Astrocyte of the cerebellum (primary cell): ENCODE data around the gene GGCT.

Source experiments
- DNase-seq: peaks from one replicate; pipeline ENCODE4 v3.0.0-alpha.2; 2011; ENCODE audit warnings: low read depth
- H3K4me3 ChIP-seq: 2 replicates; pipeline ENCODE4 v1.5.1; 2011; ENCODE audit warnings: mild to moderate bottlenecking, low read depth, low read length, moderate library complexity
- in situ Hi-C: cut with HindIII; loops from 2 replicates; pipeline ENCODE4 v1.10.0; 2017; ENCODE audit warnings: low sequenced_read_pairs
- TF ChIP-seq, protein P1 (sequence below): IDR thresholded peaks from 2 replicates; pipeline ENCODE4 v1.5.1; 2012; ENCODE audit warnings: low read length, low read depth, moderate library complexity, mild to moderate bottlenecking; ENCODE audit errors: missing control alignments

GGCT gene

GRCh38 chr7:30521532-30521931, 16.9 kb upstream of the GGCT start:
- TF ChIP-seq, protein P1, sequence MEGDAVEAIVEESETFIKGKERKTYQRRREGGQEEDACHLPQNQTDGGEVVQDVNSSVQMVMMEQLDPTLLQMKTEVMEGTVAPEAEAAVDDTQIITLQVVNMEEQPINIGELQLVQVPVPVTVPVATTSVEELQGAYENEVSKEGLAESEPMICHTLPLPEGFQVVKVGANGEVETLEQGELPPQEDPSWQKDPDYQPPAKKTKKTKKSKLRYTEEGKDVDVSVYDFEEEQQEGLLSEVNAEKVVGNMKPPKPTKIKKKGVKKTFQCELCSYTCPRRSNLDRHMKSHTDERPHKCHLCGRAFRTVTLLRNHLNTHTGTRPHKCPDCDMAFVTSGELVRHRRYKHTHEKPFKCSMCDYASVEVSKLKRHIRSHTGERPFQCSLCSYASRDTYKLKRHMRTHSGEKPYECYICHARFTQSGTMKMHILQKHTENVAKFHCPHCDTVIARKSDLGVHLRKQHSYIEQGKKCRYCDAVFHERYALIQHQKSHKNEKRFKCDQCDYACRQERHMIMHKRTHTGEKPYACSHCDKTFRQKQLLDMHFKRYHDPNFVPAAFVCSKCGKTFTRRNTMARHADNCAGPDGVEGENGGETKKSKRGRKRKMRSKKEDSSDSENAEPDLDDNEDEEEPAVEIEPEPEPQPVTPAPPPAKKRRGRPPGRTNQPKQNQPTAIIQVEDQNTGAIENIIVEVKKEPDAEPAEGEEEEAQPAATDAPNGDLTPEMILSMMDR, result no peak
- no peak overlapping the region for H3K4me3 ChIP-seq
- in situ Hi-C loops, result no loop called here
- no peak for DNase-seq

DNA sequence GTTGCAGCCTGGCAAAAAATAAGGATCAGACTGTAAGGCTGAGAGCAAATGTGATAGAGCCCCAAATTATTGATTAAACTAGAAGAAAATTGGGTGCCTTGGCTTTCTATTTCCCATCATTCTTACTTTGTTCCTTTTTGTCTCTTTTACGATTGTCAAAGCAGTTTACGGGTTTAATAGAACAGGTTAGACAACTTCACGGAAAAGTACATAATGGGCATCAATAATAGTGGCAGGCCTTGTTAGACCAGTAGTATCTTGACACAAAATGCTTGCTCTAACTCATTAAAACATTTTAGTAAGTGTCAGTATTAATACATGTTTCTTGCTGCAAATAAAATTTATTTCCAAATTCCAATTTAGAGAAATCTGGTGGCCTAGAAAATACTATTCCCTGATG, 14.5 kb upstream of the GGCT start:
- in situ Hi-C loops, result no loop called here
- TF ChIP-seq, protein P1, result no peak
- no peak overlapping the region for H3K4me3 ChIP-seq
- DNase-seq, result no peak

- TF ChIP-seq, protein P1, result no peak
- no peak for DNase-seq
- H3K4me3 ChIP-seq, result no peak overlapping the region
- in situ Hi-C loops, result no loop called here
Observed at GRCh38 chr7:30515761-30516160, 11.1 kb upstream of the GGCT start.

- DNase-seq, result no peak
- in situ Hi-C loops, result no loop called here
- no peak overlapping the region for H3K4me3 ChIP-seq
- TF ChIP-seq, protein P1, result no peak
Observed at GRCh38 chr7:30514776-30515175, 10.1 kb upstream of the GGCT start.

DNA sequence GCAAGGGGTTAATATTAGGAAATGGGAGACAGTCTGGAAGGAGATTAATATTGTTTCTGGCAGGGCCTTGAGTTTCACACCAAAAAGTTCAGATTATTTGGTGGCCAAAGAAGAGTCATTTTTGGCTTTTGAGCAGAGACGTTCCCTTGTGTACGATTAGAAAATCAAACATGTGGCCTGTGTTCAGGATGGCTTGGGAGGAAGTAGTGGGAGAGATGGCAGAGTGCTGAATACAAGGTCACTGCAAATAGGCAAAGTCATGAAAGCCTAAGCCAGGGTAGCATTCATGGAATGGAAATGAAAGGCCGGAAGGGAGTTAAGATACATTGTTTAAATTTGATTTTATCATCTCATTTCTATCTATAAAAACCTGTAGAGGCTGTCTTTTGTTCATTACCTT, 9.5 kb upstream of the GGCT start:
- in situ Hi-C loops, result no loop called here
- TF ChIP-seq, protein P1, result no peak
- H3K4me3 ChIP-seq, result no peak overlapping the region
- DNase-seq, result no peak

DNA sequence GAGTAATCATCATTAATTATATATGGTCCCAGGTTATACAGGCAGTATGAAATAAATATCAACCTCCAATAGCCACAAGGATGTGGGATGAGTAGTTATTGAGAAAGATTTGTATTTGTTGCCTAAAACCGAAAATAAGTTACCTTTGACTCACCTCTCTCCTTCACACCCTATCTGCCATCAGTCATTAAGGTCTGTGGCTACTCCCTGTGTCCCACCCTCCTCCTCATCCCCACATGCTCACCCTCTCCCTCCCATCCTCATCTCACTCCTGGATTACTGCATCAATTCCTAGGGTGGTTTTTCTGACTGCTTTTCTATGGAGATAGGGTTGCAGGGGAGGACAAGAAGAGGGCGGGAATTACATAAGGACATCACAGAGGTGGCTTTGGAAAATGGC, 9.1 kb upstream of the GGCT start:
- in situ Hi-C loops, result no loop called here
- TF ChIP-seq, protein P1, result no peak
- no peak for DNase-seq
- no peak overlapping the region for H3K4me3 ChIP-seq
